ENCODE measurements around the gene GPATCH2. TPM values are rescaled to one million over a fixed set of nuclear protein-coding genes. Genes with fewer than 3 reads are reported as not detected.

The GPATCH2 gene
- total RNA-seq, 2 donors from 2014 or later = 21.2 to 23.2 TPM

GRCh38 chr1:217407534-217408001 lies 223.3 kb downstream of the GPATCH2 start:
- WGBS, 2 experiments (ENCODE audit: insufficient coverage in 1 of 2, insufficient read length in 1 of 2) = 95% methylated on average over 9 of the region's 9 CpGs
- Histone ChIP-seq H3K27ac (ENCODE audit: low read depth, low read length) (peak overlapping the region; percentile 36), H3K4me3 (ENCODE audit: low read length) (no peak overlapping the region), H3K27me3 (ENCODE audit: control insufficient read depth, insufficient read depth, low read length, poor library complexity, severe bottlenecking) (no peaks in the 10 kb centered on the region), H3K36me3 (ENCODE audit: control insufficient read depth, insufficient read depth, low read length) (no peaks in the 10 kb centered on the region), H3K4me1 (ENCODE audit: control insufficient read depth, insufficient read depth, low read length) (no peaks in the 10 kb centered on the region), H3K9ac (ENCODE audit: extremely low read depth, low read length, poor library complexity, severe bottlenecking) (no peak overlapping the region), H3K9me3 (ENCODE audit: control insufficient read depth, low read length) (no peaks in the 10 kb centered on the region)
- Mint-ChIP-seq H3K36me3 (ENCODE audit: low read depth) (no peaks in the 10 kb centered on the region), H3K9me3 (no peaks in the 10 kb centered on the region), H3K4me3 (no peak overlapping the region), H3K27ac (no peak overlapping the region), H3K27me3 (ENCODE audit: insufficient read depth) (no peaks in the 10 kb centered on the region), H3K4me1 (no peaks in the 10 kb centered on the region)
- no peak for TF ChIP-seq CTCF (conservative IDR thresholded peaks at IDR 0.05)
- no peak for DNase-seq

GRCh38 chr1:217403026-217403720 lies 227.7 kb downstream of the GPATCH2 start:
- no peaks in the 10 kb centered on the region for H3K9me3 ChIP-seq (ENCODE audit: control insufficient read depth, low read length)
- no peaks in the 10 kb centered on the region for H3K36me3 ChIP-seq (ENCODE audit: control insufficient read depth, insufficient read depth, low read length)
- no peaks in the 10 kb centered on the region for H3K4me1 ChIP-seq (ENCODE audit: control insufficient read depth, insufficient read depth, low read length)
- Mint-ChIP-seq H3K27ac (no peak overlapping the region), H3K36me3 (ENCODE audit: low read depth) (no peaks in the 10 kb centered on the region), H3K4me3 (no peak overlapping the region), H3K9me3 (no peaks in the 10 kb centered on the region), H3K4me1 (no peaks in the 10 kb centered on the region), H3K27me3 (ENCODE audit: insufficient read depth) (no peaks in the 10 kb centered on the region)
- TF ChIP-seq CTCF (conservative IDR thresholded peaks at IDR 0.05) = no peak
- H3K27ac ChIP-seq (ENCODE audit: low read depth, low read length) = peak overlapping the region; percentile 36
- no peak for DNase-seq
- no peak overlapping the region for H3K9ac ChIP-seq (ENCODE audit: extremely low read depth, low read length, poor library complexity, severe bottlenecking)
- H3K27me3 ChIP-seq (ENCODE audit: control insufficient read depth, insufficient read depth, low read length, poor library complexity, severe bottlenecking) = no peaks in the 10 kb centered on the region
- 82 to 89% methylated on average over 4 to 7 of the region's 8 CpGs for WGBS, 2 experiments (ENCODE audit: insufficient coverage in 1 of 2, insufficient read length in 1 of 2)
- no peak overlapping the region for H3K4me3 ChIP-seq (ENCODE audit: low read length)

GRCh38 chr1:217402301-217402700 lies 228.6 kb downstream of the GPATCH2 start:
- Histone ChIP-seq H3K27ac (ENCODE audit: low read depth, low read length) (no peak overlapping the region), H3K4me3 (ENCODE audit: low read length) (no peak overlapping the region), H3K4me1 (ENCODE audit: control insufficient read depth, insufficient read depth, low read length) (no peaks in the 10 kb centered on the region), H3K36me3 (ENCODE audit: control insufficient read depth, insufficient read depth, low read length) (no peaks in the 10 kb centered on the region), H3K9ac (ENCODE audit: extremely low read depth, low read length, poor library complexity, severe bottlenecking) (no peak overlapping the region), H3K9me3 (ENCODE audit: control insufficient read depth, low read length) (no peaks in the 10 kb centered on the region), H3K27me3 (ENCODE audit: control insufficient read depth, insufficient read depth, low read length, poor library complexity, severe bottlenecking) (no peaks in the 10 kb centered on the region)
- no peak for DNase-seq
- H3K27me3 Mint-ChIP-seq (ENCODE audit: insufficient read depth) = no peaks in the 10 kb centered on the region
- H3K9me3 Mint-ChIP-seq = no peaks in the 10 kb centered on the region
- 97 to 100% methylated on average over 2 of the region's 2 CpGs for WGBS, 2 experiments (ENCODE audit: insufficient coverage in 1 of 2, insufficient read length in 1 of 2)
- TF ChIP-seq CTCF (conservative IDR thresholded peaks at IDR 0.05) = no peak
- H3K4me3 Mint-ChIP-seq = no peak overlapping the region
- H3K27ac Mint-ChIP-seq = no peak overlapping the region
- H3K4me1 Mint-ChIP-seq = no peaks in the 10 kb centered on the region
- H3K36me3 Mint-ChIP-seq (ENCODE audit: low read depth) = no peaks in the 10 kb centered on the region

All from endodermal cell (in vitro differentiated cells).